ENCODE measurements around the gene MTG1.

DNA sequence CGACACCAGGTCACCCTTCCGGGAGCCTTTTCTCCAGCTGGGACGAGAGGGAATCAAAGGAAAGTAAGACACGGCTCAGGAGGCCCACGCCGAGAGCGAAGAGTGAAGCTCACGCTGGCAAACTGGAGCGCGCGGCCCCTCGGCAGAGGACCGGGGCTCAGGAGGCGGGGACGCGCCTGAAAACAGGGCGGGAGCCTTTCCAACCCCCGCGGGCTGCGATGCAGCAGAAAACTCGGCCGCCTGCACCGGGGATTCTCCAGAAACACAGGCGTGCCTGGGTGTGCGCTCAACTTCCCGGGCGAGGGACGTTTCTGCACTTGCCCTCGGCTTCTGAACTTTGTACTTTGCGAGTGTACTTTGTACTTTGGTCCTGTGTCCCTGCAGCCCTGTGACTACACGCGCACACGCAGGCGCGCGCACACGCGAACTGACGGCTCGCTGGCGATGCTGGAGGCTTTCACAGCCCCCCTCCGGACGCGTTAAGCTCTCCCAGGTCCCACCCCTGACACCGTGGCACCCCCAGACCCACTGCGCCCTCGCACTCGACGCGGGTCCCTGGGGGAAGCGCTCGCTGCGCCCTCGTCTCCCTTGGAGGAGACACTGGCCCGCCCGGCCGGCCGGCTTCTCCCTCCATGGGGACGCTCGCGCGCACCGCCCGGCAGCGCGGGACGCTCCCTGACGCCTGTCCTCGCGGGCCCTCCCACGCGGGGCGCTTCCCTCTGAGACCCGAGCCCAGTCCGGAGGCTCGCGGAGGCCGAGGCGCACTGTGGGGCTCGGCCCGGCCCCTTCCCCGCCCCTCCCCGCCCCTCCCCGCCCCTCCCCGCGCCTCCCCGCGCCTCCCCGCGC lies 15.5 kb upstream of the MTG1 start:
- no peak for TF ChIP-seq POLR2A (IDR thresholded peaks at IDR 0.05)
- TF ChIP-seq, protein P1, sequence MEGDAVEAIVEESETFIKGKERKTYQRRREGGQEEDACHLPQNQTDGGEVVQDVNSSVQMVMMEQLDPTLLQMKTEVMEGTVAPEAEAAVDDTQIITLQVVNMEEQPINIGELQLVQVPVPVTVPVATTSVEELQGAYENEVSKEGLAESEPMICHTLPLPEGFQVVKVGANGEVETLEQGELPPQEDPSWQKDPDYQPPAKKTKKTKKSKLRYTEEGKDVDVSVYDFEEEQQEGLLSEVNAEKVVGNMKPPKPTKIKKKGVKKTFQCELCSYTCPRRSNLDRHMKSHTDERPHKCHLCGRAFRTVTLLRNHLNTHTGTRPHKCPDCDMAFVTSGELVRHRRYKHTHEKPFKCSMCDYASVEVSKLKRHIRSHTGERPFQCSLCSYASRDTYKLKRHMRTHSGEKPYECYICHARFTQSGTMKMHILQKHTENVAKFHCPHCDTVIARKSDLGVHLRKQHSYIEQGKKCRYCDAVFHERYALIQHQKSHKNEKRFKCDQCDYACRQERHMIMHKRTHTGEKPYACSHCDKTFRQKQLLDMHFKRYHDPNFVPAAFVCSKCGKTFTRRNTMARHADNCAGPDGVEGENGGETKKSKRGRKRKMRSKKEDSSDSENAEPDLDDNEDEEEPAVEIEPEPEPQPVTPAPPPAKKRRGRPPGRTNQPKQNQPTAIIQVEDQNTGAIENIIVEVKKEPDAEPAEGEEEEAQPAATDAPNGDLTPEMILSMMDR (IDR thresholded peaks at IDR 0.05): no peak
